ENCODE measurements around the gene TAS2R16. TPM values are rescaled to one million over a fixed set of nuclear protein-coding genes. Genes with fewer than 3 reads are reported as not detected.

The TAS2R16 gene
- total RNA-seq, 1 donor from 2014 or later: not detected

DNA sequence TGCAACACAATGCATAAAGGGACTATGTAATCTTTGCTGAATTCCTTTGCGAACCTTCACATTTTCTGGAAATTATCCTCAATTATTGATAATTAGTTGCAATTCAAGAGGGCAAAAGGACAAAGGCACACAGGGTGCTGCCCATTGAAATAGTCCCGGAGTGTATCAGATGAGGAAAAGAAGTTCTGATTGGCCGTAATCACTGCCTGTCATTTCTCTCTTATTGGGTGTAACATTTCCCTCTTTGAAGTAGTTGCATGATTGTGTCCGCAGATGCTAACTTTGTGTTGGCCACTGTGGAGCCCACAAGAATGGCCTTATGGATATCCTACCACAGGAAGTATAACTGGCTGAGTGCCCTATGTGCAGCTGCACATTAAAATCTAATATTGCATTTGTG is 35.1 kb upstream of the TAS2R16 start:
- Mint-ChIP-seq H3K27ac (no peak overlapping the region), H3K36me3 (no peaks in the 10 kb centered on the region), H3K9me3 (no peaks in the 10 kb centered on the region), H3K27me3 (no peaks in the 10 kb centered on the region), H3K4me1 (ENCODE audit: unreplicated experiment) (peaks cover 5% of the 10 kb centered on the region), H3K4me3 (no peak overlapping the region)
- TF ChIP-seq, protein P1, sequence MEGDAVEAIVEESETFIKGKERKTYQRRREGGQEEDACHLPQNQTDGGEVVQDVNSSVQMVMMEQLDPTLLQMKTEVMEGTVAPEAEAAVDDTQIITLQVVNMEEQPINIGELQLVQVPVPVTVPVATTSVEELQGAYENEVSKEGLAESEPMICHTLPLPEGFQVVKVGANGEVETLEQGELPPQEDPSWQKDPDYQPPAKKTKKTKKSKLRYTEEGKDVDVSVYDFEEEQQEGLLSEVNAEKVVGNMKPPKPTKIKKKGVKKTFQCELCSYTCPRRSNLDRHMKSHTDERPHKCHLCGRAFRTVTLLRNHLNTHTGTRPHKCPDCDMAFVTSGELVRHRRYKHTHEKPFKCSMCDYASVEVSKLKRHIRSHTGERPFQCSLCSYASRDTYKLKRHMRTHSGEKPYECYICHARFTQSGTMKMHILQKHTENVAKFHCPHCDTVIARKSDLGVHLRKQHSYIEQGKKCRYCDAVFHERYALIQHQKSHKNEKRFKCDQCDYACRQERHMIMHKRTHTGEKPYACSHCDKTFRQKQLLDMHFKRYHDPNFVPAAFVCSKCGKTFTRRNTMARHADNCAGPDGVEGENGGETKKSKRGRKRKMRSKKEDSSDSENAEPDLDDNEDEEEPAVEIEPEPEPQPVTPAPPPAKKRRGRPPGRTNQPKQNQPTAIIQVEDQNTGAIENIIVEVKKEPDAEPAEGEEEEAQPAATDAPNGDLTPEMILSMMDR (conservative IDR thresholded peaks at IDR 0.05): no peak
- DNase-seq (ENCODE audit: extremely low spot score, unreplicated experiment): no peak

DNA sequence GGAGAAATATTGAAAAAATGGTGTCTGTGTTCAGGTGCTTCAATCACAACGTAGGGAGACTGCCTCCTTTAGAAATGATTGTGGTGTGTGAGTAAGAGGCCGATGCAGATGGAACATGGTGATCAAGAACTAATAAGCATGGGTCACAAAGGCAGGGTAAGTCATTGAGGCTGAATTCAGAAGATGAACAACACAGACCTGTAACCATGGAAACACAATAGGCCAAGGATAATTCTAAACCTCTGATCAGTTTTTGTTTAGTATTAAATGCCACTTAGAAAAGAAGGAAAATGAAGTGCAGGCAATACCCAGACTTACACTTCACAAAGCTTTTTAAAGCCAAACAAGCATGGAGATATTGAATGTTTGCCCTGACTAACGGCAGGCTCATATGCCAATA is 32.8 kb upstream of the TAS2R16 start:
- DNase-seq (ENCODE audit: extremely low spot score, unreplicated experiment): no peak
- H3K4me3 Mint-ChIP-seq: no peak overlapping the region
- TF ChIP-seq, protein P1 (conservative IDR thresholded peaks at IDR 0.05): no peak
- no peak overlapping the region for H3K27ac Mint-ChIP-seq
- H3K36me3 Mint-ChIP-seq: no peaks in the 10 kb centered on the region
- H3K9me3 Mint-ChIP-seq: no peaks in the 10 kb centered on the region
- no peaks in the 10 kb centered on the region for H3K27me3 Mint-ChIP-seq
- peaks cover 5% of the 10 kb centered on the region for H3K4me1 Mint-ChIP-seq (ENCODE audit: unreplicated experiment)

DNA sequence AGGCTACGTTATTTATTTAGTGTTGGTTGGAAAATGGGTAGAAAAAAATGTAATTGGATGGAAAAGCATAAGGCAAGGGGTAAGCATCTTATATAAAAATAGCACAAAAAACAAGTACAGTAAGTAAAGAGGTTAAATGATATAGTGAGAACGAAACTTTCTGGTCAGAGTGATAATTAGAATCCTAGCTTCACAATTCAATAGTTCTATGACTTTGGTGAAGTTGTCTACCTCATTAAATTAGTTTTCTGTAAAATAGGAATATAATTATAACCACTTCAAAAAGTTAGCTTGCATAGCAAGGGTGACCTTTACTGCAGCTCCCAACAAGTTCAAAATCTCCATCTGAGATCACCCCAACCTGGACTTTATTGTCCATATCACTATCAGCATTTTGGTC is 30.8 kb upstream of the TAS2R16 start:
- no peaks in the 10 kb centered on the region for H3K36me3 Mint-ChIP-seq
- H3K4me1 Mint-ChIP-seq (ENCODE audit: unreplicated experiment): peaks cover 5% of the 10 kb centered on the region
- TF ChIP-seq, protein P1 (conservative IDR thresholded peaks at IDR 0.05): no peak
- H3K9me3 Mint-ChIP-seq: no peaks in the 10 kb centered on the region
- DNase-seq (ENCODE audit: extremely low spot score, unreplicated experiment): no peak
- no peaks in the 10 kb centered on the region for H3K27me3 Mint-ChIP-seq
- H3K27ac Mint-ChIP-seq: no peak overlapping the region
- H3K4me3 Mint-ChIP-seq: no peak overlapping the region

DNA sequence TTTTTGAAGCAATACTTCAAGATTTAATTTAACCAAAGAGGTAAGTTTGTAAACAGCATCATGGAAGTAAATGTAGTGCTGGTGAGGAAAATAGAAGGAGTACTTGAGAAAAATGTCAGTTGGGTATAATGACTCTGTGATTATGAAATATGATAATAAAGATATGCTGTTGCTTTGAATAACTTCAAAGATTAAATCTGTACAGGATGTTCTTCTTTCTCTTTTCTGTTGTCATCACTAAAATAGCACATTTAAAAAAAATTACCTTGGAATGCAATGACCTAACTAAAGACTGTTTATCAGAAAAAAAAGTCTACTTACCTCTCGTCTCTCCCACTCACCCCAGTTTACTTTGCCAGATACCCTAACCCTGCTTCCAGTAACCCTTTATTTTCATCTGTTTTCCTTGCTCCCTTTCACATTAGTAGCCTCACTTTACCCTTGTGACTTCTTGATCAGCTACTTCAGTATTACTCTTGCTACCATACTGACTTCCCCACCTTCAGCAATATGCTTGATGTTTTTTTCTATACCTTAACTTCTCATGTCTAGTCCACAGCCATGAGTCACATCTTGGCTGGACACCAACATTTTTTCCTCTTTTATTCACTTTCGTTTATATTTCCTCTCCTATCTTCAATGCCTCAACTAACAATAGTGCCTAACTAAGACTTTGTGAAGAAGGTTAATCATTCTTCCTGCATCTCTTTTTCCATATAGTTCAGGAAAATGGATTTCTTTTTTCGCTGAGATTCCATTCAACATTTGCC is 29.7 kb upstream of the TAS2R16 start:
- DNase-seq (ENCODE audit: extremely low spot score, unreplicated experiment): no peak
- Mint-ChIP-seq H3K27ac (no peak overlapping the region), H3K4me3 (no peak overlapping the region), H3K27me3 (no peaks in the 10 kb centered on the region), H3K9me3 (no peaks in the 10 kb centered on the region), H3K36me3 (no peaks in the 10 kb centered on the region), H3K4me1 (ENCODE audit: unreplicated experiment) (peaks cover 5% of the 10 kb centered on the region)
- TF ChIP-seq, protein P1 (conservative IDR thresholded peaks at IDR 0.05): no peak

DNA sequence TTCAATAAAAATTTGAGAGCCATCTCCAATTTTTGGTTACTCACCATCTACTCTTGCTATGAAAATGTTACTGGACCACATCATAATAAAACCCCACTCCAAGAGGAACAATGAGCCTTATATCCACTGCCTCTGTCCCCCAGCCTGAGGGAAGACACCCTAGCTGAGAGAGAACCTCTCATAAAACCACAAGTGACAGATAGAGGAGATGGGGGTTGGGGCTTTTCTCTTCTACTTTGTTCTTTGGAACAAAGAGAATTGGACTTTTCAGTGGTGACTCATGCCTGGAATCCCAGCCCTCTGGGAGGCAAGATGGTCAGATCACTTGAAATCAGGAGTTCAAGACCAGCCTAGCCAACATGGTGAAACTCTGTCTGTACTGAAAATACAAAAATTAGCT is 27.6 kb upstream of the TAS2R16 start:
- TF ChIP-seq, protein P1 (conservative IDR thresholded peaks at IDR 0.05): no peak
- H3K27ac Mint-ChIP-seq: no peak overlapping the region
- no peak overlapping the region for H3K4me3 Mint-ChIP-seq
- H3K4me1 Mint-ChIP-seq (ENCODE audit: unreplicated experiment): peaks cover 2% of the 10 kb centered on the region
- no peak for DNase-seq (ENCODE audit: extremely low spot score, unreplicated experiment)
- no peaks in the 10 kb centered on the region for H3K9me3 Mint-ChIP-seq
- H3K27me3 Mint-ChIP-seq: no peaks in the 10 kb centered on the region
- H3K36me3 Mint-ChIP-seq: no peaks in the 10 kb centered on the region

Measured in type B pancreatic cell (in vitro differentiated cells).